DMS79 (cell line): Measurements from ENCODE around the gene PRKCE.

Experiments
- DNase-seq: peaks from one replicate; lab custom pipeline; 2025; lab: John Stamatoyannopoulos, UW

The PRKCE gene

GRCh38 chr2:46118656-46119371, 467.3 kb downstream of the PRKCE start:
- no peak for DNase-seq

DNA sequence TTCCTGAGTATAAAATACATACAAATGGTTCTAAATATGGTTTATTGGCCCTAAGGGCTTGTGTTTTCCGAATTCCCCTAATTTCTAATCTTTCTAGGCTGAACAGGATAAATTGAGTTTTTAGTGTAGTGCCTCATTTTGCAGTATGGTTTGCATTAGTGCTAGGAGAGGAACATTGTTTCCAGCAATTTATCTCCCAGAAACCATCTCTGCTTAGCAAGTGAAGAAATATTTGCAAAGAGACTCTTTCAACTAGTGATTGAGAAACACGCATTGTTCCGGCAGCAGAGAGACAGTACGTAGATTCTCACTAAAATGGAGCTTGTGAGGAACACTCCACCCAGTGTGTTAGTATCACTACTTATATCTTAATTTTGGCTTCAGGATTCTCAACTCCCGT, 468.0 kb downstream of the PRKCE start:
- DNase-seq, result no peak

GRCh38 chr2:46120792-46121555, 469.5 kb downstream of the PRKCE start:
- no peak for DNase-seq

DNA sequence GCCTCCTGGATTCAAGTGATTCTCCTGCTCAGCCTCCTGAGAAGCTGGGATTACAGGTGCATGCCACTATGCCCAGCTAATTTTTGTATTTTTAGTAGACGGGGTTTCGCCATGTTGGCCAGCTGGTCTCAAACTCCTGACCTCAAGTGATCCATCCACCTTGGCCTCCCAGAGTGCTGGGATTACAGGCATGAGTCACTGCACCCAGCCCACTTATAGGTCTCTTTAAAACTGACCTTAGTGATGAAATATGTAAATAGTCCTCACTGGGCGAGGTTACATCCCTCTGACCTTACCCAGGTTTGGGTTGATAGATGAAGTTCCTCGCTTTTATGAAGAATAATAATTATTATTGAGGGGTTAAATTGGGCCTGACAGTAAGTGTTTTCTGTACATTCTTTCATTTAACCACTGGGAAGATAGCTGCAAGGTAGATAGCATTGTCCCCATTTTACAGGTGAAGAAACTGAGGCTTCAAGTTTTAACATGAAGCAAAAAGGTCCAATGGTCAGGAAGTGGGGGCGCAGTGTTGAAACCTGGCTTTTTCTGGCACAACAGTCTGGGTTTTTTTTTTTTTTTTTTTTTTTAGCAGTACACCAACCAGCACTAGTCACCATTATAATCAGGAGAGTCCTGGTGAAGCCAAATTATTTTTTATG, 471.0 kb downstream of the PRKCE start:
- DNase-seq, result no peak

- DNase-seq, result no peak
Observed at GRCh38 chr2:46123013-46123412, 471.5 kb downstream of the PRKCE start.

DNA sequence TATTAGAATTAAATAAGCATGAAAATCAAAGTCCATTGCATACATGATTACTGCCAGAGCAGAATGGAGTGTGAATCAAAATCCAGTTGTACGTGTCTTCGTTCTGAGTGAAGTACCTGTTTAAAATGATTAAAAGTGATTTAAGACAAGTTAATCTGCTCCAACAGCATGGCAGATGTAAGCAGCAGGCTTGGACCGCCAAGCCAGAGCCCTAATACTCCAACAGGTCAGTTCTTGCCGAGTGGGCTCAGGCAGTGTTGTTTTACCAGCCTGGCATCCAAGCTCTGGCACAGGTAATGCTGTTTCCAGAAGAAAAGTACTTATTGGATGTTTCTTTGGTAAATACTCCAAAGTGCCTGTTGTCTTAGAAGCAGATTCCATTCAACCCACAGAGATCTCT, 474.3 kb downstream of the PRKCE start:
- DNase-seq, result no peak

GRCh38 chr2:46126571-46126970, 475.1 kb downstream of the PRKCE start:
- DNase-seq, result no peak

DNA sequence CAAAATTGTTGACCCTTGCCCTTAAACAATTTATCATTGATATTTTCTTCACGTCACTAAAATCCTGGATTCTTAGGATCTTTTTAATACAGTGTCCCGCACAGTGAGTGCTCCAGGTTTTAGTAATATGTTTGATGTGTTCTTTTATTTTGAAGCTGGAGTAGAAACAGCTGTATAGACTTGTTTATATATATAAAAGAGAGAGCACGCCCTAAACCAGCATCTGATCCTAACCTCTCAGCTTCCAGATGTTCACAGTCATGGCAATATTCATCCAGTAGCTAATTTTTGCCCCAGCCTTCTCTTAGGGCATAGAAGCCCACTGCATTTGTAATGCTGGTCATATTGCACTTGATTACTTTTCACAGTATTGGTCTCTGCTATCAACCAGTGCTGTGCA, 475.7 kb downstream of the PRKCE start:
- no peak for DNase-seq

DNA sequence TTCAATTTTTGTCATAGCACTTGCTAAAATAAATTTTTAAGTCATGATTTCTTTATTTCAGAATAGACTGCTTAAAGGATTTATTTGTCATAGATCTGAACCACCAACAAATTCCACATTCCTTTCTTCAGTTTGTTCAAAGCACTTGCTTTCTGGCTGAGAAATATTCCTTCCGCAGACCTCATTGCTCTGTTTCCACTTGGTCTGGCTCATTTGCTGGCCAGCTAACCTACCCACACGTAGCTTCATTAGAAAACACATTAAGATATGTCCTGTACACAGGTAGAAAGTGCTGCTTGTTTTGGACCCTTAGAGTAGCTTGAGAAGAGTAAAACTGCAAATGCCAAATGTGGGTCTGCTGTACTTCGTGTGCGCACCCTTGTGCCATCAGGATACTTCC, 479.0 kb downstream of the PRKCE start:
- DNase-seq, result no peak

GRCh38 chr2:46132996-46133395, 481.5 kb downstream of the PRKCE start:
- no peak for DNase-seq

DNA sequence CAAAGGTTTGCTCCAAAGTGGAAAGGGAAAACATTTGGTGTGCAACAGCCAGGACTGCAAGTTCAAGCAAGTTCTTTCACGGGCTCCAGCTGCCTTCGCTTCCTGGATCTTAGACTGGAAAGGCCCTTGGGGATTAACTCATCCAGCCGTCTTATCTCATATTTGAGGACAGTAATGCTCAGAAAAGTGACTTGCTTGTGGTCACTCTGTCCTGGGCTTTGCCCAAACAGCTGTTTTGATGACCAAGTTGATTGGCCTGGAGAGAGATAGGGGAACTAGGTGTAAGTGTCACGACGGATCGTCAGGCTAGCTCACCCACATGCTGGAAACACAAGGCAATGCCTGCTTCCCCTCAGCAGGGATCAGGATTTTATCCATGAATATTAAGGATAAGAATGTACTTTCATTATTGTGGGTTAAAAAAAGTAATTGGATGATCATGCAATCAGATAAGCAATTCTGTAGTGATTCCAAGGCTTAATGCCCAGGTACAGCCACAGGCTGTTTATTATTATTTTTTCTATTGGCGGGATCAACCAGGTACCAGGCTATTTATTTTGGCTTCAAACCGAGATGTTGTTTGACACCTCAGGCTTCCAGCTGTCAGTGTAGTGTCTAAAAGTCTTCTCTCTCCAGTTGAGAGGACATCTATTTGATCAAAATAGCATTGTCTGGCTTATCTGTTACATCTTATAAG, 483.2 kb downstream of the PRKCE start:
- DNase-seq, result no peak

DNA sequence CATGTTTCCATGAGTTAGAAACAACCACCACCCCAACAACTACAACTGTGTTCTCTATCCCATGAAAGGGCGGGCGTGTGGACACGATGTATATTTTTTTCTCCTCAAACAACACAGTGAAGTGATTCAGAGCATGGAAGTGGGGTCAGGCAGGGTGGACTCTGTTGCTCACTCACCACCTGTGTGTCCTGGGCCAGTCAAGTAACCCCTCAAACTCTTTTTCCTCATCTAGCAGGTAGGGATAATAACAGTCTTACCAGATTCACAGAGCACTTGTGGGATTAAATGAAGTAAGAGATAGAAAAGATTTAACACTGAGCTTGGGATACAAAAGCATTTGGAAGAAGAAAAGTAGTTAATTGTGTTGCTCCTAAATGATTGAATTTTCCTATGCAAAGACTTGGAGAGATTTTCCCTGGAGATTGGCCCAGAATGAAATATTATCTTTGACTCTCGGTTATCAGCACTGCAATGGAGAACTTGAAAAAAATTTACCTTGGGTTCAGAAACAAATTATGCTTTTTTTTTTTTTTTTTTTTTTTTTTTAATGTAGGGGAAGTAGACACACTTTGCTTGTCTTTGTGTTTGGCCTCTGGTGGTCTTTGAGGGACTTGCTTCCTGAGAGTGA, 483.9 kb downstream of the PRKCE start:
- no peak for DNase-seq

DNA sequence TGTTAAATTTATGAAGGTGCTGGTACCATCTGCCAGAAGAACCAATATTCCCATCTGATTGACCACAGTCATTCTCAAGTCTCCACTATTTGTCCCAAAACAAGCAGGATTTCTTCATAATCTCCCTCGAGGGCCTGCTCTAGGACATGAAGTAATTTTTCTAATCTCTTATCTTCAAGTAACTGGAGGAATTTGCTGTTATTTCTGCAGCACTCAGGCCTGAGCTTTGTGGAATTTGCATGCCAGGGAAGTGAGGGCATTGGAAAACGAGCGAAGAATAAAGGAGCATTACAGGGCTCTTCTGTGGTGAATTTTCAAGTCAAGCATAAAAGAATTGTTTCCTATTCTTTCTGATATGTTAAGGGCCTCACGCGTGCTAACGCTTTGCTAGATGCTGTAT, 484.5 kb downstream of the PRKCE start:
- DNase-seq, result no peak

- DNase-seq, result no peak
Observed at GRCh38 chr2:46136481-46136880, 485.0 kb downstream of the PRKCE start.

- no peak for DNase-seq
Observed at GRCh38 chr2:46136953-46137352, 485.5 kb downstream of the PRKCE start.

GRCh38 chr2:46142546-46143428, 491.3 kb downstream of the PRKCE start:
- no peak for DNase-seq

- DNase-seq, result no peak
Observed at GRCh38 chr2:46143429-46144132, 492.1 kb downstream of the PRKCE start.

DNA sequence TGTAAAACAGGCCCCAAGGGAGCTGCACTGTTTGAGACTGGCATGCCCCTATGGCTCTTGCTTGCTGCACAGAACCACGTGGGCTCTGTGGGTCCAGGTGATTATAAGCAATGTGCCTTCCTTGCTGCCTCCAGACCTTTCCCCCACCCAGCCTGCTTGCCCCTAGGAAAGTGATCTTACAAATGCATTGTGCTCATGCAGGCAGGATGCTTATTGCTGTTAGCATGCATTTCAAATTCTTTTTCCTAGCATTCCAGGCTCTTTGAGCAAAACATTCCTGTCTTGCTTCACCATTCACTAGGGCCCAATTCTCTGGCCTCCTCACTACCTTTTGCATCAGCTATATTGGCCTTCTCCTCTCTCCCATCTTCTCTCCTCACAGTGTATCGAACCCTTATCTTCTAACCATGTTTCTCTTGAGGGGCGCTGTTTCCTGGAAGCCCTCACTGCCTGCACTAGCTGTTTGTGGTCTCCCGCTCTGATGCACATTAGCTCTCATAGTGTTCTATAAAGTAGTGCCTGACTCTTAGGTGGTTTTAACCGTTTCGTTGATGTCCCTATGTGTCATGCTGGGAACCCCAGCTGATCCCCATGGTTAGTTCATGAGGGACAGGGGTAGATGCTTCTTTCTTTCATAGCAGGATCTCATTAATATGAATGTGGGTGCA, 492.8 kb downstream of the PRKCE start:
- no peak for DNase-seq

DNA sequence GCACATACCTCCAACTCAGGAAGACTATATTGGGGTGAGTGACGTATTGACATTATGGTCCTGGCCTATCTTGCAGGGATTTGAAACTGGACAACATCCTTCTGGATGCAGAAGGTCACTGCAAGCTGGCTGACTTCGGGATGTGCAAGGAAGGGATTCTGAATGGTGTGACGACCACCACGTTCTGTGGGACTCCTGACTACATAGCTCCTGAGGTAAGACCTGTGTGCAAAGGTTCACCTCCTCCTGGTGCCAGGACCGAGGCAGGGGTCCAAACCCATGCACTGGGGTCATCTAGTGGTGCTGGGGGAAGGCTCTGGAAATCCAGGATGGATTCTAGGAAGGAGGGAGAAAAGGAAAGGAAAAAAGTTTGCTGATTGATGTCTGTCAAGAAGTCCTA, 493.5 kb downstream of the PRKCE start:
- DNase-seq, result no peak

DNA sequence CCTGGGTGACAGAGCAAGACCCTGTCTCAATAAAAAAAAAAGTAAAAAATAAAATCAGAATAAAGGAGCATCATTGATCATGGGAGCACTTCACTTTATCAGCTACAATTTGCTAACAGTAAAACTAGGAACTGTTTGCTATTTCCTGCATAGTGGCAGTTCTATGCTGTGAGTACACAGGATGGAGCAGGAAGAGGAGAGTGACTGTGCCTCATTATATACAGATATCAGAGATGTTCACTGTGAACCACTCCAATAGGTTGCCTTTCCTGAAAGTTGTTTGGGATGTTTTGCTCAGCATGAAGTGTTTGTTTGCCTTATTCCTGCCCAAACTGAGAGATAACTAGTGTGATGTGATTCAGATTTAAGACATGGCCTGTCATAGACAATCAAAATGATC, 494.4 kb downstream of the PRKCE start:
- DNase-seq, result no peak
